H1 (cell line): ENCODE results near the gene MMP1. TPM values are rescaled to one million over a fixed set of nuclear protein-coding genes. Genes with fewer than 3 reads are reported as not detected.

ENCODE experiments used
- CHD2 ChIP-seq: IDR thresholded peaks from 2 replicates; pipeline ENCODE4 v1.6.1; 2012; ENCODE audit warnings: low read length, improper control_type of control experiment
- CHD7 ChIP-seq: fragments of 300-600 bp; sonication (generic); IDR thresholded peaks from 2 replicates; pipeline ENCODE4 v1.7.1; 2012; ENCODE audit warnings: low read length, moderate library complexity, mild to moderate bottlenecking, inconsistent platforms; ENCODE audit not compliant: insufficient replicate concordance
- SP4 ChIP-seq: IDR thresholded peaks from 2 replicates; pipeline ENCODE4 v1.6.1; 2012; ENCODE audit warnings: low read length, inconsistent platforms
- polyA plus RNA-seq, 7 experiments: library from polyadenylated mRNA; depleted of rRNA in 3 of 7; stranded (reverse) in 5 of 7; unstranded in 2 of 7; fragments of >200 nt in 5 of 7; fragments of 200-250 nt in 2 of 7; gene quantifications; 1 replicate in 5 of 7; 2 replicates in 1 of 7; 4 replicates in 1 of 7; pipeline versions ENCODE4 v1.2.1 to v1.2.3, GENCODE V29; 2011 to 2013; ENCODE audit warnings: missing spikeins in 2 of 7, mixed read lengths in 2 of 7
- total RNA-seq: library from RNA; stranded (reverse); fragmentation: NEBNext Ultra II Directional; extraction: Animal tissue kit (Norgen Biotek cat#: 25700); gene quantifications from 2 replicates; pipeline ENCODE4 v1.2.1, GENCODE V29; 2021
- TF ChIP-seq, protein P1 (sequence below): IDR thresholded peaks from 2 replicates; pipeline ENCODE4 v1.6.1; 2012; ENCODE audit warnings: inconsistent platforms
- TF ChIP-seq, protein P2 (sequence below): IDR thresholded peaks from 2 replicates; pipeline ENCODE4 v1.6.1; 2011; ENCODE audit warnings: low read length, improper control_type of control experiment

The MMP1 gene
- total and polyA plus RNA-seq, 2 of the 8 experiments (the other 6 are each of a cell fraction or from before 2014, with no cell fraction given) = not detected

GRCh38 chr11:102833731-102834130 lies 35.8 kb upstream of the MMP1 start (continued):
- TF ChIP-seq CHD7 (no peak), CHD2 (no peak), SP4 (no peak)
- TF ChIP-seq, protein P1, sequence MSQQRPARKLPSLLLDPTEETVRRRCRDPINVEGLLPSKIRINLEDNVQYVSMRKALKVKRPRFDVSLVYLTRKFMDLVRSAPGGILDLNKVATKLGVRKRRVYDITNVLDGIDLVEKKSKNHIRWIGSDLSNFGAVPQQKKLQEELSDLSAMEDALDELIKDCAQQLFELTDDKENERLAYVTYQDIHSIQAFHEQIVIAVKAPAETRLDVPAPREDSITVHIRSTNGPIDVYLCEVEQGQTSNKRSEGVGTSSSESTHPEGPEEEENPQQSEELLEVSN = no peak
- TF ChIP-seq, protein P2, sequence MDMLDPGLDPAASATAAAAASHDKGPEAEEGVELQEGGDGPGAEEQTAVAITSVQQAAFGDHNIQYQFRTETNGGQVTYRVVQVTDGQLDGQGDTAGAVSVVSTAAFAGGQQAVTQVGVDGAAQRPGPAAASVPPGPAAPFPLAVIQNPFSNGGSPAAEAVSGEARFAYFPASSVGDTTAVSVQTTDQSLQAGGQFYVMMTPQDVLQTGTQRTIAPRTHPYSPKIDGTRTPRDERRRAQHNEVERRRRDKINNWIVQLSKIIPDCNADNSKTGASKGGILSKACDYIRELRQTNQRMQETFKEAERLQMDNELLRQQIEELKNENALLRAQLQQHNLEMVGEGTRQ = no peak
